IPS-NIHi11 (cell line): Measurements from ENCODE around the gene PDXK.

Source experiments
- DNase-seq: peaks from one replicate; pipeline ENCODE4 v3.0.0; 2012; ENCODE audit warnings: mixed read lengths, low spot score

PDXK gene

GRCh38 chr21:43741423-43742096 lies 22.6 kb downstream of the PDXK start:
- no peak for DNase-seq

GRCh38 chr21:43743947-43744346 lies 25.0 kb downstream of the PDXK start:
- no peak for DNase-seq

- DNase-seq, result no peak
Observed at GRCh38 chr21:43744725-43745124, 25.8 kb downstream of the PDXK start.

GRCh38 chr21:43745772-43746517 lies 27.0 kb downstream of the PDXK start:
- no peak for DNase-seq

GRCh38 chr21:43748622-43749021 lies 29.7 kb downstream of the PDXK start:
- DNase-seq, result no peak

GRCh38 chr21:43749651-43750262 lies 30.8 kb downstream of the PDXK start:
- no peak for DNase-seq

GRCh38 chr21:43750339-43751033 lies 31.6 kb downstream of the PDXK start:
- DNase-seq, result no peak

- DNase-seq, result no peak
Observed at GRCh38 chr21:43751955-43752591, 33.1 kb downstream of the PDXK start.

GRCh38 chr21:43752758-43753438 lies 34.0 kb downstream of the PDXK start:
- DNase-seq, result no peak

GRCh38 chr21:43753439-43753799 lies 34.5 kb downstream of the PDXK start:
- no peak for DNase-seq

GRCh38 chr21:43754948-43755781 lies 36.2 kb downstream of the PDXK start:
- no peak for DNase-seq

GRCh38 chr21:43755820-43756594 lies 37.1 kb downstream of the PDXK start:
- no peak for DNase-seq

GRCh38 chr21:43757601-43758000 lies 38.7 kb downstream of the PDXK start:
- no peak for DNase-seq

GRCh38 chr21:43758111-43758641 lies 39.2 kb downstream of the PDXK start:
- DNase-seq, result no peak

- no peak for DNase-seq
Observed at GRCh38 chr21:43758811-43759210, 39.9 kb downstream of the PDXK start.

GRCh38 chr21:43759651-43760050 lies 40.7 kb downstream of the PDXK start:
- no peak for DNase-seq

- no peak for DNase-seq
Observed at GRCh38 chr21:43760391-43760958, 41.5 kb downstream of the PDXK start.

- no peak for DNase-seq
Observed at GRCh38 chr21:43761886-43762285, 43.0 kb downstream of the PDXK start.
